ENCODE data around the gene RNF157. TPM values are rescaled to one million over a fixed set of nuclear protein-coding genes. Genes with fewer than 3 reads are reported as not detected.

RNF157 gene
- total RNA-seq, 1 donor from 2014 or later: 18.7 TPM

GRCh38 chr17:76251478-76252039 is 11.3 kb upstream of the RNF157 start:
- TF ChIP-seq, protein P1, sequence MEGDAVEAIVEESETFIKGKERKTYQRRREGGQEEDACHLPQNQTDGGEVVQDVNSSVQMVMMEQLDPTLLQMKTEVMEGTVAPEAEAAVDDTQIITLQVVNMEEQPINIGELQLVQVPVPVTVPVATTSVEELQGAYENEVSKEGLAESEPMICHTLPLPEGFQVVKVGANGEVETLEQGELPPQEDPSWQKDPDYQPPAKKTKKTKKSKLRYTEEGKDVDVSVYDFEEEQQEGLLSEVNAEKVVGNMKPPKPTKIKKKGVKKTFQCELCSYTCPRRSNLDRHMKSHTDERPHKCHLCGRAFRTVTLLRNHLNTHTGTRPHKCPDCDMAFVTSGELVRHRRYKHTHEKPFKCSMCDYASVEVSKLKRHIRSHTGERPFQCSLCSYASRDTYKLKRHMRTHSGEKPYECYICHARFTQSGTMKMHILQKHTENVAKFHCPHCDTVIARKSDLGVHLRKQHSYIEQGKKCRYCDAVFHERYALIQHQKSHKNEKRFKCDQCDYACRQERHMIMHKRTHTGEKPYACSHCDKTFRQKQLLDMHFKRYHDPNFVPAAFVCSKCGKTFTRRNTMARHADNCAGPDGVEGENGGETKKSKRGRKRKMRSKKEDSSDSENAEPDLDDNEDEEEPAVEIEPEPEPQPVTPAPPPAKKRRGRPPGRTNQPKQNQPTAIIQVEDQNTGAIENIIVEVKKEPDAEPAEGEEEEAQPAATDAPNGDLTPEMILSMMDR (IDR thresholded peaks at IDR 0.05; ENCODE audit: unreplicated experiment): no peak
- H3K27ac Mint-ChIP-seq (ENCODE audit: unreplicated experiment): no peak overlapping the region
- H3K4me3 Mint-ChIP-seq (ENCODE audit: unreplicated experiment): peak overlapping the region; percentile 26
- DNase-seq (ENCODE audit: low spot score): no peak
- H3K27me3 Mint-ChIP-seq (ENCODE audit: unreplicated experiment): peaks cover 4% of the 10 kb centered on the region
- no peaks in the 10 kb centered on the region for H3K36me3 Mint-ChIP-seq (ENCODE audit: low read depth, unreplicated experiment)
- H3K4me1 Mint-ChIP-seq (ENCODE audit: unreplicated experiment): peaks cover 24% of the 10 kb centered on the region
- H3K9me3 Mint-ChIP-seq (ENCODE audit: unreplicated experiment): no peaks in the 10 kb centered on the region

- Mint-ChIP-seq H3K9me3 (ENCODE audit: unreplicated experiment) (no peaks in the 10 kb centered on the region), H3K36me3 (ENCODE audit: low read depth, unreplicated experiment) (no peaks in the 10 kb centered on the region), H3K27me3 (ENCODE audit: unreplicated experiment) (peaks cover 4% of the 10 kb centered on the region), H3K27ac (ENCODE audit: unreplicated experiment) (no peak overlapping the region), H3K4me3 (ENCODE audit: unreplicated experiment) (no peak overlapping the region), H3K4me1 (ENCODE audit: unreplicated experiment) (peaks cover 20% of the 10 kb centered on the region)
- TF ChIP-seq, protein P1 (IDR thresholded peaks at IDR 0.05; ENCODE audit: unreplicated experiment): no peak
- DNase-seq (ENCODE audit: low spot score): no peak
Measured at GRCh38 chr17:76250141-76250540, 9.8 kb upstream of the RNF157 start.

GRCh38 chr17:76248013-76248782 is 7.9 kb upstream of the RNF157 start:
- no peak for DNase-seq (ENCODE audit: low spot score)
- no peak overlapping the region for H3K27ac Mint-ChIP-seq (ENCODE audit: unreplicated experiment)
- TF ChIP-seq, protein P1 (IDR thresholded peaks at IDR 0.05; ENCODE audit: unreplicated experiment): no peak
- peaks cover 19% of the 10 kb centered on the region for H3K4me1 Mint-ChIP-seq (ENCODE audit: unreplicated experiment)
- H3K4me3 Mint-ChIP-seq (ENCODE audit: unreplicated experiment): no peak overlapping the region
- H3K9me3 Mint-ChIP-seq (ENCODE audit: unreplicated experiment): no peaks in the 10 kb centered on the region
- no peaks in the 10 kb centered on the region for H3K36me3 Mint-ChIP-seq (ENCODE audit: low read depth, unreplicated experiment)
- H3K27me3 Mint-ChIP-seq (ENCODE audit: unreplicated experiment): peaks cover 4% of the 10 kb centered on the region

DNA sequence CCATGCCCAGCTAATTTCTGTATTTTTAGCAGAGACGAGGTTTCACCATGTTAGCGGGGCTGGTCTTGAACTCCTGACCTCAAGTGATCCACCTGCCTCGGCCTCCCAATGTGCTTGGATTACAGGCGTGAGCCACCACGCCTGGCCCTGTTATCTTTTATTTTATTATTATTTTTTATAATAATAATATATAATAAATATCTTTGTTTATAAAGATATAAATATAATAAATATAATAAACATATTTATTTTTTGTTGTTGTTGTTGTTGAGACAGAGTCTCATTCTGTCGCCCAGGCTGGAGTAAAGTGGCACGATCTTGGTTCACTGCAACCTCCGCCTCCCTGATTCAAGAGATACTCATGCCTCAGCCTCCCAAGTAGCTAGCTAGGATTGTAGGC is 7.0 kb upstream of the RNF157 start:
- H3K27me3 Mint-ChIP-seq (ENCODE audit: unreplicated experiment): peaks cover 2% of the 10 kb centered on the region
- no peaks in the 10 kb centered on the region for H3K36me3 Mint-ChIP-seq (ENCODE audit: low read depth, unreplicated experiment)
- H3K4me1 Mint-ChIP-seq (ENCODE audit: unreplicated experiment): peaks cover 10% of the 10 kb centered on the region
- no peak for DNase-seq (ENCODE audit: low spot score)
- no peak overlapping the region for H3K27ac Mint-ChIP-seq (ENCODE audit: unreplicated experiment)
- H3K9me3 Mint-ChIP-seq (ENCODE audit: unreplicated experiment): no peaks in the 10 kb centered on the region
- H3K4me3 Mint-ChIP-seq (ENCODE audit: unreplicated experiment): no peak overlapping the region
- TF ChIP-seq, protein P1 (IDR thresholded peaks at IDR 0.05; ENCODE audit: unreplicated experiment): no peak

All from endothelial cell (in vitro differentiated cells).